ENCODE results near the gene PRKN.

DNA sequence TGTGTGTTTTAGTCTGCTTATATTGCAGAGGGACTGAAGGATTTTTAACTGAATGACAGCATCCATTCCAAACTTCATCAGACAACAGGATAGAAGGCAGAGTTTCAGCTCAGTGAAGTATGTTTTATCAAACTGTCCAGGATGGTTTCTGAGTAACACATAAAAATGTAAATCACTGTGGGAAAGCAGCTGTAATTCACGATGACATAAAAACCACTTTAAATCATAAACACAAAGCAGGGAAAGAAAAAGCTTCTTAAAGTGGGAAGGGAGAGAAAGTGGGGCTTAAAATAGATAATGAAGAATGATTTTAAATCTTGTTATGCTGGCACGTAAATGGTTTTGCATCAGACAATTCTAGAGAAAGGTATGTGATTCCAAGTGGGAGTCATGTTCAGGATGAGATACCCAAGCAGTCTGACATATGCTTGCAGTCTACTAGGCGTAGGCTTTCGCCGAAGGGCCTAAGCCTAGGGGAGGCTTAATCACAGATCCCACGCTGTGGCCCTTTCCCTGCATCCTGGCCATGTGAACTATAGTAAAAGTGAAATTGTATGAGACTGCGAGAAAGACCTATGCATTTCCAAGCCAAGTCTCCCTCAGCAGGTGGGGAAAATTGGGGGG, 610.6 kb downstream of the PRKN start:
- TF ChIP-seq, protein P1, sequence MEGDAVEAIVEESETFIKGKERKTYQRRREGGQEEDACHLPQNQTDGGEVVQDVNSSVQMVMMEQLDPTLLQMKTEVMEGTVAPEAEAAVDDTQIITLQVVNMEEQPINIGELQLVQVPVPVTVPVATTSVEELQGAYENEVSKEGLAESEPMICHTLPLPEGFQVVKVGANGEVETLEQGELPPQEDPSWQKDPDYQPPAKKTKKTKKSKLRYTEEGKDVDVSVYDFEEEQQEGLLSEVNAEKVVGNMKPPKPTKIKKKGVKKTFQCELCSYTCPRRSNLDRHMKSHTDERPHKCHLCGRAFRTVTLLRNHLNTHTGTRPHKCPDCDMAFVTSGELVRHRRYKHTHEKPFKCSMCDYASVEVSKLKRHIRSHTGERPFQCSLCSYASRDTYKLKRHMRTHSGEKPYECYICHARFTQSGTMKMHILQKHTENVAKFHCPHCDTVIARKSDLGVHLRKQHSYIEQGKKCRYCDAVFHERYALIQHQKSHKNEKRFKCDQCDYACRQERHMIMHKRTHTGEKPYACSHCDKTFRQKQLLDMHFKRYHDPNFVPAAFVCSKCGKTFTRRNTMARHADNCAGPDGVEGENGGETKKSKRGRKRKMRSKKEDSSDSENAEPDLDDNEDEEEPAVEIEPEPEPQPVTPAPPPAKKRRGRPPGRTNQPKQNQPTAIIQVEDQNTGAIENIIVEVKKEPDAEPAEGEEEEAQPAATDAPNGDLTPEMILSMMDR (IDR thresholded peaks at IDR 0.05; ENCODE audit: low read depth, low read length) = no peak
- no peak for TF ChIP-seq POLR2A (IDR thresholded peaks at IDR 0.05; ENCODE audit: extremely low read depth, insufficient read length)
